Measurements from ENCODE around the gene SRPRA.

DNA sequence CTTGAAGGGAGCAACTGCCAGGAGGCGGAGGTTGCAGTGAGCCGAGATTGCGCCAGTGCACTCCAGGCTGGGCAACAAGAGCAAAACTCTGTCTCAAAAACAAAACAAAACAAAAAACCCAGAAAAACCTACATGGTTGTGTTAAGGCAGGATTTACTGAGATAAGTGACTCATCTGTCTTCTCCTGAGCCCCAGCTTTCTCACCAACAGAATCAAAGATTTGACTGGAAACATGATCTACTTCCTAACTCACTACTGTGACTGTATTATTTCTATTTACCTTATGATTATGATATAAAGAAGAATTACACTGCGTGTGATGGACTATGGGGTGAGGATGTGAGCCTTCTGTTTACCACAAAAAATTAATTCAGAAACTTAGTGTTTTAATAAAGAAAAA lies 35.3 kb downstream of the SRPRA start:
- TF ChIP-seq, protein P1, sequence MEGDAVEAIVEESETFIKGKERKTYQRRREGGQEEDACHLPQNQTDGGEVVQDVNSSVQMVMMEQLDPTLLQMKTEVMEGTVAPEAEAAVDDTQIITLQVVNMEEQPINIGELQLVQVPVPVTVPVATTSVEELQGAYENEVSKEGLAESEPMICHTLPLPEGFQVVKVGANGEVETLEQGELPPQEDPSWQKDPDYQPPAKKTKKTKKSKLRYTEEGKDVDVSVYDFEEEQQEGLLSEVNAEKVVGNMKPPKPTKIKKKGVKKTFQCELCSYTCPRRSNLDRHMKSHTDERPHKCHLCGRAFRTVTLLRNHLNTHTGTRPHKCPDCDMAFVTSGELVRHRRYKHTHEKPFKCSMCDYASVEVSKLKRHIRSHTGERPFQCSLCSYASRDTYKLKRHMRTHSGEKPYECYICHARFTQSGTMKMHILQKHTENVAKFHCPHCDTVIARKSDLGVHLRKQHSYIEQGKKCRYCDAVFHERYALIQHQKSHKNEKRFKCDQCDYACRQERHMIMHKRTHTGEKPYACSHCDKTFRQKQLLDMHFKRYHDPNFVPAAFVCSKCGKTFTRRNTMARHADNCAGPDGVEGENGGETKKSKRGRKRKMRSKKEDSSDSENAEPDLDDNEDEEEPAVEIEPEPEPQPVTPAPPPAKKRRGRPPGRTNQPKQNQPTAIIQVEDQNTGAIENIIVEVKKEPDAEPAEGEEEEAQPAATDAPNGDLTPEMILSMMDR (conservative IDR thresholded peaks at IDR 0.05; ENCODE audit: low read length): no peak
- TF ChIP-seq EZH2phosphoT487 (IDR thresholded peaks at IDR 0.05; ENCODE audit: borderline replicate concordance): no peak

All from Loucy (cell line).